ENCODE measurements around the gene AGPAT3.

DNA sequence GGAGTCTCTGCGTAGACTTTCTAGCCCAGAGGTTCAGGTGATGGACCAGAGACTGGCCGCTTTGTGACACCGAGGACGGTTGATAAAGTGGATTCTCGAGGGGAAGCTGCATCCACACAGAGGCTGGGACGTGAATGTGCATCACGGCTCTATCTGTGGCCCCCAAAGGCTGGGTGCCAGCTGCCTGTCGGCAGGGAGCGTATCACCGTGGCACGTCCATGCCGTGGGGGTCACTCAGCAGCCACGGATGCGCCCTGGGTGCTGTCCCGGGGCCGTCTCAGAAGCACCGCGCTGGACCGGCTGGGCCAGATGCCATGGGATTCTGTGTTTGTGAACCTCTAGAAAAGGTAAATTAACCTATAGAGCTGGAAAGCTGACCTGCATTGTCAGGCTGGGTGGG, 89.9 kb downstream of the AGPAT3 start:
- TF ChIP-seq POLR2A (IDR thresholded peaks at IDR 0.05; ENCODE audit: low read depth, low read length) (no peak), POLR2AphosphoS5 (IDR thresholded peaks at IDR 0.05; ENCODE audit: insufficient read depth, low read depth, low read length) (no peak)
- TF ChIP-seq, protein P1, sequence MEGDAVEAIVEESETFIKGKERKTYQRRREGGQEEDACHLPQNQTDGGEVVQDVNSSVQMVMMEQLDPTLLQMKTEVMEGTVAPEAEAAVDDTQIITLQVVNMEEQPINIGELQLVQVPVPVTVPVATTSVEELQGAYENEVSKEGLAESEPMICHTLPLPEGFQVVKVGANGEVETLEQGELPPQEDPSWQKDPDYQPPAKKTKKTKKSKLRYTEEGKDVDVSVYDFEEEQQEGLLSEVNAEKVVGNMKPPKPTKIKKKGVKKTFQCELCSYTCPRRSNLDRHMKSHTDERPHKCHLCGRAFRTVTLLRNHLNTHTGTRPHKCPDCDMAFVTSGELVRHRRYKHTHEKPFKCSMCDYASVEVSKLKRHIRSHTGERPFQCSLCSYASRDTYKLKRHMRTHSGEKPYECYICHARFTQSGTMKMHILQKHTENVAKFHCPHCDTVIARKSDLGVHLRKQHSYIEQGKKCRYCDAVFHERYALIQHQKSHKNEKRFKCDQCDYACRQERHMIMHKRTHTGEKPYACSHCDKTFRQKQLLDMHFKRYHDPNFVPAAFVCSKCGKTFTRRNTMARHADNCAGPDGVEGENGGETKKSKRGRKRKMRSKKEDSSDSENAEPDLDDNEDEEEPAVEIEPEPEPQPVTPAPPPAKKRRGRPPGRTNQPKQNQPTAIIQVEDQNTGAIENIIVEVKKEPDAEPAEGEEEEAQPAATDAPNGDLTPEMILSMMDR (IDR thresholded peaks at IDR 0.05; ENCODE audit: extremely low read depth in 1 of 2, insufficient read depth in 1 of 2, low read depth in 1 of 2, low read length in 2 of 2): no peak
